ENCODE data around the gene AMPD2.

AMPD2 gene

GRCh38 chr1:109616391-109616790 lies 3.2 kb upstream of the AMPD2 start:
- H3K27ac ChIP-seq: peak overlapping the region; percentile 95
- no peak for TF ChIP-seq CTCF (conservative IDR thresholded peaks at IDR 0.05)

GRCh38 chr1:109617291-109617801 lies 2.3 kb upstream of the AMPD2 start:
- H3K27ac ChIP-seq: peak overlapping the region; percentile 95; the same call in 1 of the 2 replicates

GRCh38 chr1:109618661-109619575 lies 719 bp upstream of the AMPD2 start:
- peak overlapping the region; percentile 95 for H3K27ac ChIP-seq
- TF ChIP-seq CTCF (conservative IDR thresholded peaks at IDR 0.05): no peak

More at GRCh38 chr1:109617291-109617801, 2.3 kb upstream of the AMPD2 start:
- TF ChIP-seq CTCF (conservative IDR thresholded peaks at IDR 0.05): no peak

GRCh38 chr1:109620401-109620791 lies 759 bp downstream of the AMPD2 start:
- peak overlapping the region; percentile 95 for H3K27ac ChIP-seq
- TF ChIP-seq CTCF (conservative IDR thresholded peaks at IDR 0.05): no peak

GRCh38 chr1:109620841-109621286 lies 1.2 kb downstream of the AMPD2 start:
- TF ChIP-seq CTCF (conservative IDR thresholded peaks at IDR 0.05): no peak
- peak overlapping the region; percentile 95 for H3K27ac ChIP-seq

- H3K27ac ChIP-seq: peak overlapping the region; percentile 95
- TF ChIP-seq CTCF (conservative IDR thresholded peaks at IDR 0.05): no peak
Observed at GRCh38 chr1:109621379-109622136, 1.9 kb downstream of the AMPD2 start.
